Endothelial cell of umbilical vein (primary cell): ENCODE results near the gene OSBPL5.
"Not testable (repeated sequence)": the region's sequence is repeated elsewhere in the genome, so short reads cannot be mapped to it uniquely, and the experiment has no call there.

ENCODE experiments used
- CTCF ChIP-seq, 2 donors: IDR thresholded peaks; 1 replicate in 1 of 2; 2 replicates in 1 of 2; pipeline ENCODE4 v1.5.1; 2011; ENCODE audit warnings: low read length in 2 of 2, mild to moderate bottlenecking in 2 of 2, moderate library complexity in 2 of 2, control low read depth in 1 of 2, inconsistent platforms in 1 of 2, low read depth in 1 of 2; ENCODE audit not compliant: insufficient read depth in 1 of 2; ENCODE audit errors: extremely low read depth in 1 of 2
- FOS ChIP-seq: IDR thresholded peaks from 2 replicates; pipeline ENCODE4 v1.6.1; 2011; ENCODE audit warnings: mild to moderate bottlenecking, low read length, moderate library complexity, borderline replicate concordance; ENCODE audit not compliant: insufficient read depth
- MAX ChIP-seq: IDR thresholded peaks from 2 replicates; pipeline ENCODE4 v1.6.1; 2011; ENCODE audit not compliant: insufficient read depth, insufficient read length

GRCh38 chr11:3066308-3066707, 98.8 kb downstream of the OSBPL5 start:
- TF ChIP-seq FOS; CTCF (IDR thresholded peaks at IDR 0.05; ENCODE audit: extremely low read depth in 1 of 2, insufficient read depth in 1 of 2, low read depth in 1 of 2, low read length in 2 of 2); MAX: not testable (repeated sequence)
